GM12874 (cell line): ENCODE measurements around the gene PSMD11.

Experiments used
- TF ChIP-seq, protein P1 (sequence below): IDR thresholded peaks from 2 replicates; pipeline ENCODE4 v1.5.1; 2011; ENCODE audit warnings: low read depth, mild to moderate bottlenecking, control low read depth, low read length, moderate library complexity; ENCODE audit not compliant: insufficient read depth

PSMD11 gene

DNA sequence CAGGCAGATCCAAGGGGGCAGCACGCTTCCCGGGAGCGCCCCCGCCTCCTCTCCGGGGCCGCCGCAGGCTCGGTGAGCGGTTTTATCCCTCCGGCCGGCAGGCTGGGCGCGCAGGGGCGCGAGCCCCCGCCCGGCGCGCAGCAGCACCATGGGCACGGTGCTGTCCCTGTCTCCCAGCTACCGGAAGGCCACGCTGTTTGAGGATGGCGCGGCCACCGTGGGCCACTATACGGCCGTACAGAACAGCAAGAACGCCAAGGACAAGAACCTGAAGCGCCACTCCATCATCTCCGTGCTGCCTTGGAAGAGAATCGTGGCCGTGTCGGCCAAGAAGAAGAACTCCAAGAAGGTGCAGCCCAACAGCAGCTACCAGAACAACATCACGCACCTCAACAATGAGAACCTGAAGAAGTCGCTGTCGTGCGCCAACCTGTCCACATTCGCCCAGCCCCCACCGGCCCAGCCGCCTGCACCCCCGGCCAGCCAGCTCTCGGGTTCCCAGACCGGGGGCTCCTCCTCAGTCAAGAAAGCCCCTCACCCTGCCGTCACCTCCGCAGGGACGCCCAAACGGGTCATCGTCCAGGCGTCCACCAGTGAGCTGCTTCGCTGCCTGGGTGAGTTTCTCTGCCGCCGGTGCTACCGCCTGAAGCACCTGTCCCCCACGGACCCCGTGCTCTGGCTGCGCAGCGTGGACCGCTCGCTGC, 43.3 kb downstream of the PSMD11 start:
- TF ChIP-seq, protein P1, sequence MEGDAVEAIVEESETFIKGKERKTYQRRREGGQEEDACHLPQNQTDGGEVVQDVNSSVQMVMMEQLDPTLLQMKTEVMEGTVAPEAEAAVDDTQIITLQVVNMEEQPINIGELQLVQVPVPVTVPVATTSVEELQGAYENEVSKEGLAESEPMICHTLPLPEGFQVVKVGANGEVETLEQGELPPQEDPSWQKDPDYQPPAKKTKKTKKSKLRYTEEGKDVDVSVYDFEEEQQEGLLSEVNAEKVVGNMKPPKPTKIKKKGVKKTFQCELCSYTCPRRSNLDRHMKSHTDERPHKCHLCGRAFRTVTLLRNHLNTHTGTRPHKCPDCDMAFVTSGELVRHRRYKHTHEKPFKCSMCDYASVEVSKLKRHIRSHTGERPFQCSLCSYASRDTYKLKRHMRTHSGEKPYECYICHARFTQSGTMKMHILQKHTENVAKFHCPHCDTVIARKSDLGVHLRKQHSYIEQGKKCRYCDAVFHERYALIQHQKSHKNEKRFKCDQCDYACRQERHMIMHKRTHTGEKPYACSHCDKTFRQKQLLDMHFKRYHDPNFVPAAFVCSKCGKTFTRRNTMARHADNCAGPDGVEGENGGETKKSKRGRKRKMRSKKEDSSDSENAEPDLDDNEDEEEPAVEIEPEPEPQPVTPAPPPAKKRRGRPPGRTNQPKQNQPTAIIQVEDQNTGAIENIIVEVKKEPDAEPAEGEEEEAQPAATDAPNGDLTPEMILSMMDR: no peak

DNA sequence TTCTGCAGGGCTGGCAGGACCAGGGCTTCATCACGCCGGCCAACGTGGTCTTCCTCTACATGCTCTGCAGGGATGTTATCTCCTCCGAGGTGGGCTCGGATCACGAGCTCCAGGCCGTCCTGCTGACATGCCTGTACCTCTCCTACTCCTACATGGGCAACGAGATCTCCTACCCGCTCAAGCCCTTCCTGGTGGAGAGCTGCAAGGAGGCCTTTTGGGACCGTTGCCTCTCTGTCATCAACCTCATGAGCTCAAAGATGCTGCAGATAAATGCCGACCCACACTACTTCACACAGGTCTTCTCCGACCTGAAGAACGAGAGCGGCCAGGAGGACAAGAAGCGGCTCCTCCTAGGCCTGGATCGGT, 43.9 kb downstream of the PSMD11 start:
- TF ChIP-seq, protein P1: no peak

DNA sequence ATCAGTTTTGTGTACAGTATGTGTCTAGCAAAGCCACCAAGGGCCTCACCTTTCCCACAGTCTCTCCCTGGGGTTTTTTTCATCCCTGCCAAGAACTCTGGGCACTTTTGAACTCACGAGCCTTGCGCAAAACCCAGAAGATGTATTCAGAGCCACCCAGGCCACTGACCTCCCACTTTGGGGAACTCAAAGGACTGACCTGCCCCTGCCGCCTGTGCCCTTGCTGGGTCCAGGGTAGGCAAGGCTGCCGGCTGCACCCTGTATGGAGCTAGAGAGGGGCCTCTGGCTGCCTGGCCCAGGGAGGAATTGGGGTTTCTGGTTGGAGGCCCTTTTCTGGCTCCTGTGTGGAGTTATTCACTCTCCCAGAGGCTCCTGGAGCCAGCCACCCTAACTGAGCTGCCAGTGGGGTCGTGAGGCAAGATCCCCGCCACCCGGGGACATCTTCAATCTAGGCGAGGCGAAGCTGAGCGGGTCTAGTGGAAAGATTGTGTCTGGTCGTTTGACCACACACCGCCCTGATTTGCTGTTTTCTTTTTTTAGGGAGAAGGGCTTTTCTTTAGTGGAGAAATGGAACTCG, 44.4 kb downstream of the PSMD11 start:
- TF ChIP-seq, protein P1: no peak

DNA sequence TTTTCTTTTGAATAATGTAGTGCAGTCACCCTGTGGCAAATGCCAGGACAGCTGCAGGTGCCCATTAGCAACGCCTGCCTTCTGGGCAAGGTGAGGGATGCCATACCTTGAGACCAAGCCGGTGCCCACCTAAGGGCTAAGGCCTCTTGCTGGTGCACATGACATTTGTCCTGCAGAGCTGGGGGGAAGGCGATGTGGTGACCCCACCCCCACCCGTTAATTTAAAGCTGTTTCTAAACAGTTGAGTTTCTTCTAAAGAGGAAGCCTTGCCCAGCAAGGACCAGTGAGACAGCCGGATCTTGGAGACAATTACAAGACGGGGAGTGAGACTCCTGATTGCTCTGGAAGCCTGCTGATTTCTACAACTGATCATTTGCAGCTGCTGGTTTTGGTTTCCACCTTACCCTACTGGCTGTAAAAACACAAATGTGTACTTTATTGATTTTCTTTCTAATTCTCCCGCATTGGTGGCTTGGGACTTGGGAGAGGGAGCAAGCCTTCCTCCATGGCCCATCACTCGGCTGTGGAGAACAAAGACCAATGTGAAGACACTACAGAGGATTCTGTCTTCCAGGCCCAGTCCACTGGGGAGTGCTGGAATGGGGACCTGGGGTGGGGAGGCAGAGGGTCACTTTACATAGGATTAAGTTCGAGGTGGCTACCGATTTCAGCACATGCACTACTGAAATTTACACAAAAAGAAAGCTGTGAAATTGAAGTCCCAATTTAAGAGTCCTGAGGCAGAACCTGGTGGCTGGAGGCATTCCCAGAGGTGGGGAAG, 45.2 kb downstream of the PSMD11 start:
- TF ChIP-seq, protein P1: no peak

DNA sequence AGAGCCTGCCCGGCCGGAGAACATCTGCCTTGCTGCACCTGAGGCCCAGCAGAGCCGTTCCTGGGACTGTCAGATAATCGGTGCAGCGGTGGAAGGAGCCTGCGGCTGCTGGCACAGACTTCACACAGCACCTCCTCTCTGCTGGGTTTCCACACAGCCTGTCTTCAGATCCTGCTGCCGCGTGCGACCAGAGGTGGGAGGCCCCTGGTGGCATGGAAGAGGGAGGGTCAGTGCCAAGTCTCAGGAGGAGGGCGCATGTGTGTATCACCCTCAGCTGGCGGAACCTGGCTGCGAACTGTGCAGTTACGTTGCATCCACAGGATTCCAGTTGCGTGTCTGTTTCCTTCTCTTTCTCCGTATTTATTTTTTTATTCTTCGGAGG, 45.8 kb downstream of the PSMD11 start:
- TF ChIP-seq, protein P1: no peak

DNA sequence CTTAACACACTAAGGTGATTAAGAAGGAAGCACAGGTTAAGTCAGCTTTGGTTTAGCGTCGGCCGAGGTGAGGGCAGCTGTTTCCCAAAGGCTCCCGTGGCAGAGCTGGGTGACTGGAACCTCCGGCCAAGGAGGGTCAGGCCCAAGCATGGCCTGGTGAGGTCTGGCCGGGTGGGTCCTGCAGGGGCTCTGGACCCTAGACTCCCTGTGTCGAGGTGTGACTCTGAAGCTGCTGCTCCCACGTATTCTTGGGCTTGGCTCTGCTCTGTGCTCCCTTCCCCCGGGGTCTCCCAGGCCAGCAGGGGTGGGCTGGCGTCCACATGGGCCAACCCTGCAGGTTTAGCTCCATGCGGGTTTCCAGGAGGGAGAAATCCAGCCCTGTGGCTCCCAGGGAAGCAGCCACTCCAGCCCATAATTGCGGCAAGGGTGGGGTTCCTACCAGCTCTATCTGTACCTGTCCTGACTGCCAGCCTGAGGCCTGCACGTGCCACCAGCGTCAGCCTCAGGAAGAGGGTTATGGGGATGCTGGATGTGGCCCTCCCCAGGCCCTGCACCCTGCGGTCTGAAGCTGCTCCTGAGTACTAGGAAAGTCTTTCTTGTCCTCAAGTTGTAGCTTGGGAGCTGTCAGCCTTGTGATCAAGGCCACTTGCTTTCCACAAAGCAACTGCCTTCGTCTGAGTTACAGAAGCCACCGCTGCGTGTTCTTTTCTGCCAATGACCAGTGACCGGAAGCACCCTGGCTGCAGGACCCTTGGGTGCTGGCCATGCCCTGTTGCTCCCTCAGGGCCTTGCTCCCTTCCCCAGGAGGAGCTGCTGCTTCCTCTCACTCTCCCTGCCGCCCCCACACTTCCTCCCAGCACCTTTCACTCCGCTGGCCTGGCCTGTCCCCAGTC, 47.3 kb downstream of the PSMD11 start:
- TF ChIP-seq, protein P1: no peak

DNA sequence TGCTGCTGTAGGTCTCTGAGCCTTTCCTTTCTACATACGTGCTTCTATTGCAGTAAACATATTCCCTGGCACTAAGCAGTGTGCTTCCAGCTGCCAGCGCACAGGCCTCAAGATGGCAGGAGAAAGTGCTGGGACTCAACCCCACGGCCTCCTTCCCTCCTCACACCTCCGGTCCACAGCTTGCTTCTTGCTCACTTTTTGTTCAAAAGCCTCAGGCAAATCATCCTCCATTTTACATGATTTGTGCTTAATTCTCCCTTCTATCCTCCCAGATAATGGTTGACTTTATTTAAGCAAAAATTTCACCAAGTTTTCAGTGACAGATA, 47.9 kb downstream of the PSMD11 start:
- TF ChIP-seq, protein P1: no peak
